H1 (cell line): ENCODE data around the gene FSCN2. TPM values are rescaled to one million over a fixed set of nuclear protein-coding genes. Genes with fewer than 3 reads are reported as not detected.

Experiments
- CTCF ChIA-PET: fragments of 300-600 bp; sonication (Branson Sonifier 250); formaldehyde crosslinking; loops from one replicate; lab custom pipeline; 2021; ENCODE audit not compliant: partially characterized antibody; lab: Charles Lee
- POLR2A ChIA-PET: fragments of 300-600 bp; sonication (Branson Sonifier 250); formaldehyde crosslinking; loops from one replicate; lab custom pipeline; 2021; ENCODE audit warnings: inconsistent platforms; ENCODE audit not compliant: partially characterized antibody; lab: Charles Lee
- DNase-seq, 2 experiments: peaks; one replicate each; pipeline versions ENCODE4 v3.0.0 to v3.0.0-alpha.2; 2010 to 2022; ENCODE audit warnings: low spot score in 2 of 2, low read depth in 1 of 2, mixed read lengths in 1 of 2
- FAIRE-seq: peaks from 2 replicates; lab custom pipeline; 2011; peaks lifted over from hg19 to GRCh38; lab: Jason Lieb, UNC
- H2AFZ ChIP-seq: 2 replicates; pipeline ENCODE4 v1.8.1; 2012; ENCODE audit warnings: low read length, inconsistent platforms
- H2AK5ac ChIP-seq: 2 replicates; pipeline ENCODE4 v1.6.1; 2013; ENCODE audit warnings: low read depth, low read length
- H2BK120ac ChIP-seq: replicated peaks from 2 replicates; pipeline ENCODE3; 2013; ENCODE audit warnings: low read depth, low read length, inconsistent platforms
- H2BK12ac ChIP-seq: 2 replicates; pipeline ENCODE4 v1.6.1; 2013; ENCODE audit warnings: low read depth, low read length
- H2BK15ac ChIP-seq: 2 replicates; pipeline ENCODE4 v1.6.1; 2013; ENCODE audit warnings: low read length
- H2BK20ac ChIP-seq: 2 replicates; pipeline ENCODE4 v1.6.1; 2013; ENCODE audit warnings: low read length
- H2BK5ac ChIP-seq: 2 replicates; pipeline ENCODE4 v1.6.1; 2013; ENCODE audit warnings: low read depth, low read length
- H3K14ac ChIP-seq: 2 replicates; pipeline ENCODE4 v1.6.1; 2013; ENCODE audit warnings: inconsistent platforms; ENCODE audit not compliant: insufficient read length
- H3K18ac ChIP-seq: 2 replicates; pipeline ENCODE4 v1.6.1; 2013; ENCODE audit warnings: low read length; ENCODE audit errors: extremely low read depth
- H3K23ac ChIP-seq: 2 replicates; pipeline ENCODE4 v1.6.1; 2013; ENCODE audit warnings: inconsistent platforms; ENCODE audit not compliant: insufficient read length
- H3K23me2 ChIP-seq: 2 replicates; pipeline ENCODE4 v1.6.1; 2013; ENCODE audit warnings: low read depth, low read length
- H3K27ac ChIP-seq: 2 replicates; pipeline ENCODE4 v1.6.1; 2011; ENCODE audit warnings: low read depth, low read length, inconsistent platforms
- H3K27me3 ChIP-seq, 4 experiments: replicated peaks in 1 of 4; 1 replicate in 1 of 4; 2 replicates in 3 of 4; pipeline versions ENCODE4 v1.6.1 to v1.8.1; 2011 to 2013; ENCODE audit warnings: low read length in 3 of 4, mild to moderate bottlenecking in 3 of 4, inconsistent platforms in 2 of 4, mixed read lengths in 2 of 4, moderate library complexity in 1 of 4; ENCODE audit not compliant: control insufficient read depth in 3 of 4, insufficient read depth in 3 of 4; ENCODE audit errors: extremely low read depth in 1 of 4
- H3K36me3 ChIP-seq, 4 experiments: 2 replicates each; pipeline versions ENCODE4 v1.6.1 to v1.8.1; 2011 to 2013; ENCODE audit warnings: mild to moderate bottlenecking in 4 of 4, low read length in 3 of 4, moderate library complexity in 2 of 4, control low read depth in 1 of 4, inconsistent platforms in 1 of 4; ENCODE audit not compliant: insufficient read depth in 4 of 4, control insufficient read depth in 2 of 4
- H3K4ac ChIP-seq: replicated peaks from 2 replicates; pipeline ENCODE3; 2013; ENCODE audit warnings: low read length, low read depth, mixed read lengths, inconsistent platforms; ENCODE audit not compliant: insufficient read length
- H3K4me1 ChIP-seq, 4 experiments: replicated peaks in 1 of 4; 1 replicate in 1 of 4; 2 replicates in 3 of 4; pipeline versions ENCODE4 v1.6.1 to v1.8.1; 2011 to 2013; ENCODE audit warnings: low read length in 3 of 4, inconsistent platforms in 2 of 4, mixed read lengths in 1 of 4; ENCODE audit not compliant: insufficient read depth in 4 of 4, control insufficient read depth in 3 of 4
- H3K4me2 ChIP-seq, 2 experiments: 2 replicates each; pipeline versions ENCODE4 v1.6.1 to v1.8.1; 2011 to 2013; ENCODE audit warnings: low read depth in 2 of 2, low read length in 2 of 2, control low read depth in 1 of 2, inconsistent platforms in 1 of 2, mild to moderate bottlenecking in 1 of 2; ENCODE audit not compliant: insufficient read depth in 1 of 2
- H3K4me3 ChIP-seq, 4 experiments: fragments of 200-600, 300-600 bp in 1 of 4; sonication (generic), shearing (Covaris generic), sonication (Bioruptor Twin) in 1 of 4; 2 replicates each; pipeline versions ENCODE4 v1.5.1 to v1.8.1; 2011 to 2016; ENCODE audit warnings: low read length in 4 of 4, low read depth in 3 of 4, control low read depth in 2 of 4, inconsistent platforms in 2 of 4, mild to moderate bottlenecking in 2 of 4, mixed read lengths in 1 of 4, moderate library complexity in 1 of 4; ENCODE audit not compliant: insufficient read depth in 2 of 4; ENCODE audit errors: extremely low read depth in 1 of 4
- H3K56ac ChIP-seq: replicated peaks from 2 replicates; pipeline ENCODE3; 2013; ENCODE audit warnings: low read depth, mild to moderate bottlenecking, mixed read lengths, low read length, inconsistent platforms; ENCODE audit not compliant: insufficient read length
- H3K79me1 ChIP-seq: 2 replicates; pipeline ENCODE4 v1.6.1; 2013; ENCODE audit warnings: low read depth, low read length, control low read depth
- H3K79me2 ChIP-seq, 2 experiments: 2 replicates each; pipeline versions ENCODE4 v1.6.1 to v1.8.1; 2012 to 2013; ENCODE audit warnings: low read length in 2 of 2, mild to moderate bottlenecking in 2 of 2, inconsistent platforms in 1 of 2; ENCODE audit not compliant: insufficient read depth in 2 of 2, control insufficient read depth in 1 of 2
- H3K9ac ChIP-seq, 4 experiments: replicated peaks in 1 of 4; 1 replicate in 1 of 4; 2 replicates in 3 of 4; pipeline versions ENCODE4 v1.6.1 to v1.8.1; 2011 to 2013; ENCODE audit warnings: low read depth in 3 of 4, low read length in 3 of 4, control low read depth in 2 of 4, mild to moderate bottlenecking in 2 of 4, moderate library complexity in 2 of 4, inconsistent platforms in 1 of 4; ENCODE audit errors: extremely low read depth in 1 of 4
- H3K9me3 ChIP-seq, 2 experiments: 2 replicates each; pipeline versions ENCODE4 v1.6.1 to v1.8.1; 2012 to 2013; ENCODE audit warnings: mild to moderate bottlenecking in 2 of 2, moderate library complexity in 2 of 2, control low read depth in 1 of 2, inconsistent platforms in 1 of 2, low read depth in 1 of 2, low read length in 1 of 2, mixed read lengths in 1 of 2; ENCODE audit not compliant: insufficient read depth in 2 of 2
- H4K20me1 ChIP-seq, 2 experiments: replicated peaks in 1 of 2; 2 replicates each; pipeline versions ENCODE3 to v1.8.1; 2011 to 2013; ENCODE audit warnings: inconsistent platforms in 2 of 2, low read length in 2 of 2, mild to moderate bottlenecking in 1 of 2; ENCODE audit not compliant: insufficient read depth in 2 of 2, control insufficient read depth in 1 of 2
- H4K5ac ChIP-seq: 2 replicates; pipeline ENCODE4 v1.6.1; 2013; ENCODE audit warnings: low read length, low read depth, mixed read lengths, inconsistent platforms; ENCODE audit not compliant: insufficient read length
- H4K8ac ChIP-seq: 2 replicates; pipeline ENCODE4 v1.8.0; 2013; ENCODE audit warnings: mild to moderate bottlenecking, moderate library complexity, low read length, inconsistent platforms; ENCODE audit not compliant: insufficient read depth; ENCODE audit errors: extremely low read depth
- H4K91ac ChIP-seq: replicated peaks from 2 replicates; pipeline ENCODE3; 2013; ENCODE audit warnings: low read length, mixed read lengths, inconsistent platforms; ENCODE audit not compliant: insufficient read length
- KDM1A ChIP-seq: fragments of 200-600, 300-600 bp; sonication (generic); IDR thresholded peaks from 2 replicates; pipeline ENCODE4 v1.7.1; 2016; ENCODE audit warnings: mild to moderate bottlenecking, low read length, borderline replicate concordance
- POU5F1 ChIP-seq: IDR thresholded peaks from 2 replicates; pipeline ENCODE4 v1.6.1; 2011; ENCODE audit warnings: low read depth, mild to moderate bottlenecking, low read length, moderate library complexity
- RBBP5 ChIP-seq: IDR thresholded peaks from 2 replicates; pipeline ENCODE4 v1.7.1; 2012; ENCODE audit warnings: low read depth, mild to moderate bottlenecking, inconsistent platforms, low read length, moderate library complexity, borderline replicate concordance
- WGBS, 2 experiments: shearing (Covaris generic) in 1 of 2; methylation state at CpG; one replicate each; pipeline versions ENCODE4 v1.1.6 to v1.1.7; 2013 to 2015; ENCODE audit warnings: low lambda C conversion rate in 2 of 2, mixed read lengths in 2 of 2, inconsistent platforms in 1 of 2, low coverage in 1 of 2, missing lambda C conversion rate in 1 of 2; ENCODE audit not compliant: insufficient replicate concordance in 2 of 2, insufficient coverage in 1 of 2, insufficient read length in 1 of 2; ENCODE audit errors: extremely low coverage in 1 of 2, missing lambda C conversion rate in 1 of 2; 5-methylcytosine and 5-hydroxymethylcytosine counted together
- polyA plus RNA-seq, 7 experiments: library from polyadenylated mRNA; depleted of rRNA in 3 of 7; stranded (reverse) in 5 of 7; unstranded in 2 of 7; fragments of >200 nt in 5 of 7; fragments of 200-250 nt in 2 of 7; gene quantifications; 1 replicate in 5 of 7; 2 replicates in 1 of 7; 4 replicates in 1 of 7; pipeline versions ENCODE4 v1.2.1 to v1.2.3, GENCODE V29; 2011 to 2013; ENCODE audit warnings: missing spikeins in 2 of 7, mixed read lengths in 2 of 7
- total RNA-seq: library from RNA; stranded (reverse); fragmentation: NEBNext Ultra II Directional; extraction: Animal tissue kit (Norgen Biotek cat#: 25700); gene quantifications from 2 replicates; pipeline ENCODE4 v1.2.1, GENCODE V29; 2021

Gene FSCN2
- total and polyA plus RNA-seq, 2 of the 8 experiments (the other 6 are each of a cell fraction or from before 2014, with no cell fraction given) = 0.18 to 0.30 TPM

DNA sequence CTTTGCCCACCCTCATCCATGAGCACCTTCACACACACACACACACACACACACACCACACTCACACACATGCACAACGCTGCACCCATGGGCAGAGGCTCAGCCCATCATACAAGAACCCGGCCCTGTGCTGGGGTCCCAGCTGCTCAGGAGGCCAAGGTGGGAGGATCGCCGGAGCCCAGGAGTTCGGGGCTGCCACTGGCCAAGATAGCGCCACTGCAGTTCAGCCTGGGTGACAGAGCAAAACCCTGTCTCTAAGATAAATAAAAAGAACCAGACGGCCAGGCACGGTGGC, 3.4 kb upstream of the FSCN2 start:
- Histone ChIP-seq H3K79me1 (no peaks in the 10 kb centered on the region), H2BK12ac (no peak overlapping the region), H3K27ac (no peak overlapping the region), H4K20me1 (peaks cover 2 to 7% of the 10 kb centered on the region in 2 experiments), H2BK20ac (no peak overlapping the region), H4K8ac (no peak overlapping the region), H2BK120ac (no peak overlapping the region), H3K36me3 (no peaks in the 10 kb centered on the region), H3K9ac (no peak overlapping the region), H2AK5ac (no peak overlapping the region), H4K91ac (no peak overlapping the region), H3K4ac (no peak overlapping the region), H3K18ac (no peak overlapping the region), H3K4me2 (no peak overlapping the region), H3K56ac (no peak overlapping the region), H3K23me2 (no peaks in the 10 kb centered on the region; the same call in 1 of the 2 replicates), H2BK15ac (no peak overlapping the region), H3K4me1 (peaks cover 0 to 20% (median 11%) of the 10 kb centered on the region in 4 experiments; a peak in 6 of 7 replicates), H3K27me3 (peaks cover 0 to 20% (median 13%) of the 10 kb centered on the region in 4 experiments; a peak in 5 of 7 replicates), H3K4me3 (no peak overlapping the region), H2BK5ac (no peak overlapping the region), H3K9me3 (no peaks in the 10 kb centered on the region), H3K23ac (no peak overlapping the region), H3K14ac (no peak overlapping the region), H2AFZ (no peak overlapping the region), H3K79me2 (no peaks in the 10 kb centered on the region), H4K5ac (no peak overlapping the region)
- WGBS, 2 experiments = 91% methylated on average over 8 of the region's 8 CpGs; no CpG with 5 or more reads in 1 of the 2 experiments
- DNase-seq (no peak), FAIRE-seq (no peak)
- ChIA-PET POLR2A (interaction anchor here (0.7 to 30.5 kb wide), 4 partner anchors 9 to 28 kb away, joined by 3 to 1004 read pairs (median 21); partner anchors contain the start of gene ACTG1), CTCF (no interaction called here)
- TF ChIP-seq POU5F1 = no peak
- no peak for TF ChIP-seq KDM1A
- TF ChIP-seq RBBP5 = no peak
